Left lung (tissue), 10 donors: ENCODE measurements around the gene NAALADL2. TPM values are rescaled to one million over a fixed set of nuclear protein-coding genes. Genes with fewer than 3 reads are reported as not detected.

Experiments
- ATAC-seq: fragments of 200-7000 bp; cut with Tn5 transposase; one replicate; pipeline ENCODE4 v1.9.1; 2020; ENCODE audit warnings: moderate library complexity
- DNase-seq, 4 donors: peaks; one replicate each; pipeline ENCODE4 v3.0.0-alpha.2; 2013 to 2020
- H3K27ac ChIP-seq, 2 donors: fragments of 200-600 bp; sonication (generic) in 1 of 2; one replicate each; pipeline versions ENCODE4 v1.5.0 to v1.8.0; 2020 to 2021
- H3K27me3 ChIP-seq, 2 donors: fragments of 200-600 bp; sonication (generic) in 1 of 2; one replicate each; pipeline versions ENCODE4 v1.5.0 to v1.8.0; 2020 to 2021
- H3K36me3 ChIP-seq, 2 donors: fragments of 200-600 bp; sonication (generic) in 1 of 2; one replicate each; pipeline versions ENCODE4 v1.5.0 to v1.8.0; 2020 to 2021
- H3K4me1 ChIP-seq, 2 donors: fragments of 200-600 bp; one replicate each; pipeline ENCODE4 v1.8.0; 2021
- H3K4me3 ChIP-seq, 2 donors: fragments of 200-600 bp; sonication (generic) in 1 of 2; one replicate each; pipeline versions ENCODE4 v1.5.0 to v1.8.0; 2020 to 2021; ENCODE audit warnings: mild to moderate bottlenecking in 1 of 2
- H3K9me3 ChIP-seq, 2 donors: fragments of 200-600 bp; sonication (generic) in 1 of 2; one replicate each; pipeline versions ENCODE4 v1.5.0 to v1.8.0; 2020 to 2021
- CTCF ChIP-seq, 2 donors: fragments of 200-600 bp; sonication (generic) in 1 of 2; IDR thresholded peaks; one replicate each; pipeline versions ENCODE4 v1.5.0 to v1.8.0; 2021; ENCODE audit warnings: antibody characterized with exemption in 2 of 2
- intact Hi-C, 2 donors: fragments of 100-400 bp; cut with DNase I; formaldehyde crosslinking; loops; one replicate each; pipeline versions ENCODE4 v1.11.2 to v1.14.2; 2022
- polyA plus RNA-seq, 6 donors: library from polyadenylated mRNA; unstranded; fragments of 120-200 nt; gene quantifications; one replicate each; pipeline ENCODE4 v1.2.1, GENCODE V29; 2013; ENCODE audit not compliant: insufficient read length in 6 of 6
- total RNA-seq, 2 donors: library from RNA; stranded (reverse); fragmentation: NEBNext Ultra II Directional; extraction: Animal tissue kit (Norgen Biotek cat#: 25700); gene quantifications; one replicate each; pipeline ENCODE4 v1.2.1, GENCODE V29; 2021
- donor health status: DM: no; HTN: yes; CAD: no.
- donor health status: DM: no; HTN: no; CAD: no.

NAALADL2 gene
- total and polyA plus RNA-seq, 8 donors = 9.8 to 23.3 (median 17.8) TPM

- no peak for DNase-seq
- H3K36me3 ChIP-seq = no peaks in the 10 kb centered on the region
- no peaks in the 10 kb centered on the region for H3K27me3 ChIP-seq
- H3K4me3 ChIP-seq = no peak overlapping the region
- no peak for ATAC-seq
- no peak overlapping the region for H3K27ac ChIP-seq
- intact Hi-C loops = no loop called here
- H3K4me1 ChIP-seq = no peaks in the 10 kb centered on the region
- TF ChIP-seq CTCF (IDR thresholded peaks at IDR 0.05) = no peak
- peaks cover 0 to 18% of the 10 kb centered on the region in 2 donors for H3K9me3 ChIP-seq
Observed at GRCh38 chr3:174846055-174846454, 13.1 kb upstream of the NAALADL2 start.

GRCh38 chr3:174854987-174855386 lies 4.1 kb upstream of the NAALADL2 start:
- TF ChIP-seq CTCF (IDR thresholded peaks at IDR 0.05) = no peak
- Histone ChIP-seq H3K9me3 (peaks cover 0 to 3% of the 10 kb centered on the region in 2 donors), H3K27me3 (no peaks in the 10 kb centered on the region), H3K4me3 (no peak overlapping the region), H3K27ac (no peak overlapping the region), H3K4me1 (no peaks in the 10 kb centered on the region), H3K36me3 (no peaks in the 10 kb centered on the region)
- intact Hi-C loops = no loop called here
- DNase-seq (no peak), ATAC-seq (no peak)

DNA sequence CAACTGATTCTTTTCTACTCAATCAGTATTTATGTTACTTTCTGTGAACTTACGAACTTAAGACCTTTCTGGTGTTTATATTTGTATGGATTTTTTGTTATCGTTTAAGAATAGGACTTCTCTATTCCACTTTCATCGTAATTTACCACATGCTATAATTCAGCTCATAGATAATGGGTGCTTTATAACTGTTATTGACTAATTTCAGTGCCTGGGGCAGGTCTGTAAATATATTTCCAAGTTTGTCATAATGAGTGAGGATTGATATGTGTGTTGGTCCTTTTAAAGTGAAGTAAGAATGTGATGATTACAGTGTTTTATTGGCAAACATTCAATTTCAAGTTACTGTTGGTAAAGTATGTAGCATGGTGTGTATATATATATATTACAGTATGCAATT lies 1.8 kb upstream of the NAALADL2 start:
- H3K36me3 ChIP-seq = no peaks in the 10 kb centered on the region
- no peak overlapping the region for H3K27ac ChIP-seq
- intact Hi-C loops = no loop called here
- TF ChIP-seq CTCF (IDR thresholded peaks at IDR 0.05) = no peak
- no peak overlapping the region for H3K4me3 ChIP-seq
- no peaks in the 10 kb centered on the region for H3K9me3 ChIP-seq
- no peak for DNase-seq
- no peaks in the 10 kb centered on the region for H3K4me1 ChIP-seq
- no peak for ATAC-seq
- H3K27me3 ChIP-seq = no peaks in the 10 kb centered on the region

DNA sequence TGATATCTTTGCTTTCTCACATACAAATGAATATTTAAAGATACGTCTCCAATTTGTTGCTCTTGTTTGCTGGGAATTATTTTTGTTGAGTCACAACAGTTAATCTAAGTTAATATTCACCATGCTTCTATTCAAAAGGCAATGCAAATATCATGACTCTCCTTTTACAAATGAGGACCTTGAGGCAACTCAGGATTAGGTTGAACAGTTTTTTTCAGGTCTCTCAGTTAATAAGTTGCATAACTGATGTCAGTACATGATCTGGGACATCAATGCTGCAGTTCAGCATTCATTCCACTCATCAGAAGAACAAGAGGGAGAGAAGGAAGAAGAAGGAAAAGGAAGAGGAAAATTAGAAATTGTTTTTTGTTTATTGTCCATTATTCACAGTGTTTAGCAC lies 781 bp upstream of the NAALADL2 start:
- DNase-seq (no peak), ATAC-seq (no peak)
- H3K27me3 ChIP-seq = no peaks in the 10 kb centered on the region
- no peaks in the 10 kb centered on the region for H3K9me3 ChIP-seq
- H3K4me1 ChIP-seq = no peaks in the 10 kb centered on the region
- no peak overlapping the region for H3K4me3 ChIP-seq
- no peaks in the 10 kb centered on the region for H3K36me3 ChIP-seq
- H3K27ac ChIP-seq = no peak overlapping the region
- intact Hi-C loops = no loop called here
- TF ChIP-seq CTCF (IDR thresholded peaks at IDR 0.05) = no peak

- H3K36me3 ChIP-seq = no peaks in the 10 kb centered on the region
- no peaks in the 10 kb centered on the region for H3K9me3 ChIP-seq
- peak overlapping the region in 1 of 2 donors; percentile 6 for H3K4me3 ChIP-seq
- DNase-seq = no peak
- intact Hi-C loops = no loop called here
- H3K27me3 ChIP-seq = no peaks in the 10 kb centered on the region
- peak; percentile 78 for ATAC-seq
- no peaks in the 10 kb centered on the region for H3K4me1 ChIP-seq
- TF ChIP-seq CTCF (IDR thresholded peaks at IDR 0.05) = no peak
- peak overlapping the region in 1 of 2 donors; percentile 49 for H3K27ac ChIP-seq
Observed at GRCh38 chr3:174859756-174860155, 622 bp downstream of the NAALADL2 start.
